Activated T-helper 17 cell treated with anti-CD3 and anti-CD28 coated beads, Interleukin-2, amount 50 U/mL, for 72 hours (primary cell): ENCODE measurements around the gene CKS1B. TPM values are rescaled to one million over a fixed set of nuclear protein-coding genes. Genes with fewer than 3 reads are reported as not detected.
A peak's percentile ranks its signal among the peaks of the same experiment; 100 is the strongest.

Experiments used
- ATAC-seq: fragments of 150-1000 bp; cut with Tn5 transposase; replicated peaks from 2 replicates; pipeline ENCODE4 v1.10.0; 2021; ENCODE audit warnings: mild to moderate bottlenecking, moderate library complexity
- H3K27ac Mint-ChIP-seq: one replicate; pipeline ENCODE4 v1.8.0; 2022; ENCODE audit warnings: mixed read lengths
- H3K27me3 Mint-ChIP-seq: one replicate; pipeline ENCODE4 v1.8.0; 2022; ENCODE audit warnings: mixed read lengths
- H3K36me3 Mint-ChIP-seq: one replicate; pipeline ENCODE4 v1.8.0; 2022; ENCODE audit warnings: low read depth, mild to moderate bottlenecking, mixed read lengths
- H3K4me1 Mint-ChIP-seq: one replicate; pipeline ENCODE4 v1.8.0; 2022; ENCODE audit warnings: mixed read lengths
- H3K4me3 Mint-ChIP-seq: one replicate; pipeline ENCODE4 v1.8.0; 2022; ENCODE audit warnings: mild to moderate bottlenecking, mixed read lengths
- H3K9me3 Mint-ChIP-seq: one replicate; pipeline ENCODE4 v1.8.0; 2022; ENCODE audit warnings: mixed read lengths
- total RNA-seq, 2 donors: library from RNA; stranded (reverse); gene quantifications; one replicate each; pipeline ENCODE4 v1.2.3, GENCODE V29; 2022

The CKS1B gene
- total RNA-seq, result 100 to 1,000 TPM; 162 to 188 TPM

DNA sequence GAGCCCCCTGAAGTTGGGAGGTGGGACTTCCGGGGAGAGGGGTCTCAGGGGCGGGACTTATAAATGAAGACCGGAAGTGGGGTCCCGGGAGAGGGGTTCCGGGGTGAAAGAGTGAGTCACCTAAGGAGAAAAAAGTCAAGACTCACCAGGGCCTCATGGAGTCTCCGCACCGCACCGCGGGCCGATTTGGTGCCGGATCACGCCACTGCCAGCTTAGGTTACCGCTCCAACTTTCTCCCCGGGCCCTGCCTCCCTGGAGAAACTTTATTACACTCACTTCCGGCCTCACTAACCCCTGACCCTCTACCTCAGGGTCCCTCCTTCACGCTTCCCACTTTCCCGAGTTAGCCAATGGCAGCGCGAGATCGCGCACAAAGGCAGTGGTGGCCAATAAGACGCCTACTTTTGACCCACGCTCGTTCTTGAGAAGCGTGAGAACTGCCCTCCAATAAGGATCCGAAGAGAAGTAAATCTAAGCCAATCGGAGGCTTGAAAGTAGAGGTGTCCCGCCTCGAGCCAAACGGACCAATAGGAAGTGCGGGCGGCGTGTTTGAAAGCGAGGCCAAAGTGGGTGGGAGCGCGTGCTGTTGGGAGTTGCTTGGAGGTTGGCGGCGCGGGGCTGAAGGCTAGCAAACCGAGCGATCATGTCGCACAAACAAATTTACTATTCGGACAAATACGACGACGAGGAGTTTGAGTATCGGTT is at the start of gene CKS1B:
Gene CKS1B, plus strand, starts transcription at position 580 of the 706 bp plus-strand sequence. Its CDS starts 65 bp downstream, at position 645.
- Mint-ChIP-seq H3K27me3 (no peaks in the 10 kb centered on the region), H3K27ac (no peak within 1 kb of the TSS), H3K9me3 (no peaks in the 10 kb centered on the region), H3K4me3 (no peak within 1 kb of the TSS), H3K4me1 (peaks cover 28% of the 10 kb centered on the region), H3K36me3 (peaks cover 52% of the 10 kb centered on the region)
- peak; percentile 86 for ATAC-seq

DNA sequence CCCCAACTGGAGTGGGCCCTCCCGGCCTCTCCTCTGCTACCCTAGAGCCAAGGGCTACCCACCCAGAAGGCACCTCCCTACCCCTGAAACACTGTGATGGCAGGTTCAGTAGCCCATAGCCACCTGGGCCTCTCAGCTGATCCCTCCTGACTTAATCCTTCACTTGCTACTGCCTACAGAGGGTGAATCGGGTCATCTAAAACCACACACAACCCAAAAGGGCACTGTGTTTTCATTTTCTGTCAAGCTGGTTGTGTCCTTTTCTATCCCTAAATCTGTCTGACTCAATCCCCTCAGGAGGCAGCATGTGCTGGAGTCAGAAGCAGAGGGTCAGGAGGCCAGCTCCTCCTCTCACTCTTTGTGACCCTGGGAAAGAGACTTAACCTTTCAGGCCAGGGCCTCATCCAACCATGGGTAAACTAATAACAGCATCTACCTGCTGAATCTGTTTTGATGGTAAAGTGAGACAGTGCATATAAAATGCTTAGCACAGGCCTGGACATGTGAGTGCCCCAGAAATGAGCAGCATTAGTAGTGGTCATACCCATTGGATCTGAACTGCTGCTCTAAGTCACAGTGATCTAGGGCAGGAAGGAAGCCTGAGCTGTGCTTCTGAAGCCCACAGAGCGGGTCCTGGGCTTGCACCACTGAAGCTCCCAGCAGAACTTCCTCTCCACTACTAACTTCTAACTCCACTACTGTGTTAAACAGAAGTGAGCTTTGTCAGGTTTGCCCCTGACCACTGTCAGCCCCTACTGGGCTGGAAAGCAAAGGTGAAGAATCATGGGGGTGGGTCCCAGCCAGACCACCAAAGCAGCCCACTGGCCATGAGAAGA is 48.9 kb upstream of the CKS1B start:
- Mint-ChIP-seq H3K36me3 (peaks cover 89% of the 10 kb centered on the region), H3K27ac (peak overlapping the region; percentile 84), H3K9me3 (no peaks in the 10 kb centered on the region), H3K4me3 (peak overlapping the region; percentile 19), H3K4me1 (peaks cover 19% of the 10 kb centered on the region), H3K27me3 (no peaks in the 10 kb centered on the region)
- peak; percentile 52 for ATAC-seq

DNA sequence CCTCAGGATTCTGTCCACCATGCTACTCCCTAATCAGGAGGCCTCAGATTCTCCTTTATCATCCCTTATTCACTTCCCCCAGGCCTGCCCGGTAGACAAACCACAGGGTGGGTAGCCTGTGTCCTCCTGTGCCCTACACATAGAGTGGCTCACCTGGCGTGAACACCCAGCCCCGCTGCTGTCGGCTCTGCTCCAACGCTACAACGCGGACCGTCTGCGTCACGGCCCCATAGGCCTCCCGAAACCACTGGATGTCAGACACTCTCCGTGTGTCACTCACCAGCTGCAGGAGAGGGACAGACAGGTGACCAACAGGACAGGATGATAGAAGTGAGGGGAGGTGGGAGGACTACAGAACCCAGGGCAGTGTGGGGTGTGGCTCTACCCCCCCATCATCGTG is 48.3 kb upstream of the CKS1B start:
- Mint-ChIP-seq H3K27me3 (no peaks in the 10 kb centered on the region), H3K27ac (peak overlapping the region; percentile 84), H3K9me3 (no peaks in the 10 kb centered on the region), H3K4me1 (peaks cover 19% of the 10 kb centered on the region), H3K36me3 (peaks cover 89% of the 10 kb centered on the region), H3K4me3 (peak overlapping the region; percentile 19)
- no peak for ATAC-seq

DNA sequence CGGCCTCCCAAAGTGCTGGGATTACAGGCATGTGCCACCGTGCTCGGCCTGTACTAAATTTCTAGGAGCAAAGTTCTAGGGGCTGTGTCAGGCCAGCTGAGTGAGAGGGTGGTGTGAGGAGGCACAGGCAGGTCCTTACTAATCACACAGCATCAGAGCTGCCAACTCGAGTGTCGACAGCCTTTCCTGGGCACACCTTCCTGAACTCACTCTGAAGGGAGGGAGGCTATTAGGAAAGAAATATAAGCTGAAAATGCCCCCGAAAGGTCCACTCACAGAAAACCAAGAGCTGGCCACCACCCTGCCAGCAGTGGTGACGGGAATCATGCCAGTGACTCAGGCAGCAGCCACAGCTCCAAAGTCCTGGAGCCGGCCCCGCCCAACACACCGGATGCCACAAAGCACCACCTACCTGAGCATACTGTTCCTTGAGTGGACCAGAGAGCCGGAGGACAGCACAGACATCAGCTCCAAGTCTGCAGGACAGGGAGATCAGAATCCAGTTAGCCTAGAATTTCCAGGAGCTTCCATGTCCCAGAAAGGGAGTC is 42.5 kb upstream of the CKS1B start:
- Mint-ChIP-seq H3K27me3 (no peaks in the 10 kb centered on the region), H3K4me1 (peaks cover 15% of the 10 kb centered on the region), H3K27ac (no peak overlapping the region), H3K36me3 (peaks cover 67% of the 10 kb centered on the region), H3K9me3 (no peaks in the 10 kb centered on the region), H3K4me3 (no peak overlapping the region)
- no peak for ATAC-seq

DNA sequence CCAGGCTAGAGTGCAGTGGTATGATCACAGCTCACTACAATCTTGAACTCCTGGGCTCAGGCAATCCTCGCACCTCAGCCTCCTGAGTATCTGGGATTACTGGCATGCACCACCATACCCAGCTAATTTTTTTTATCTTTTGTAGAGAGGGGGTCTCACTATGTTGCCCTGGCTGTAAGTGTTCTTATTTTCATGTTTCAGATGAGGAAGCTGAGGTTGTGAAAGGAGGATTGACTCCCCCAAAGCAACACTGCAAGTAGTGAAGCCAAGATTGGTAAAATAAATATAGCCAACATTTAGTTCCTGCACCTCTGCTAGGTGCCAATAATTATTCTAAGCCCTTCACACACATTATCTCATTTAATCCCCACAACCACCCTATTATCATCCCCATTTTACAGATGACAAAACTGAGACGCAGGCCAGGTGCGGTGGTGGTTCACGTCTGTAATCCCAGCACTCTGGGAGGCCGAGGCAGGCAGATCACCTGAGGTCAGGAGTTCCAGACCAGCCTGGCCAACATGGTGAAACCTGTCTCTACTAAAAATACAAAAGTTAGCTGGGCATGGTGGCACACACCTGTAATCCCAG is 40.0 kb upstream of the CKS1B start:
- no peak for ATAC-seq
- Mint-ChIP-seq H3K27me3 (no peaks in the 10 kb centered on the region), H3K4me3 (peak overlapping the region; percentile 96), H3K9me3 (no peaks in the 10 kb centered on the region), H3K4me1 (peaks cover 21% of the 10 kb centered on the region), H3K27ac (peak overlapping the region; percentile 59), H3K36me3 (peaks cover 45% of the 10 kb centered on the region)

DNA sequence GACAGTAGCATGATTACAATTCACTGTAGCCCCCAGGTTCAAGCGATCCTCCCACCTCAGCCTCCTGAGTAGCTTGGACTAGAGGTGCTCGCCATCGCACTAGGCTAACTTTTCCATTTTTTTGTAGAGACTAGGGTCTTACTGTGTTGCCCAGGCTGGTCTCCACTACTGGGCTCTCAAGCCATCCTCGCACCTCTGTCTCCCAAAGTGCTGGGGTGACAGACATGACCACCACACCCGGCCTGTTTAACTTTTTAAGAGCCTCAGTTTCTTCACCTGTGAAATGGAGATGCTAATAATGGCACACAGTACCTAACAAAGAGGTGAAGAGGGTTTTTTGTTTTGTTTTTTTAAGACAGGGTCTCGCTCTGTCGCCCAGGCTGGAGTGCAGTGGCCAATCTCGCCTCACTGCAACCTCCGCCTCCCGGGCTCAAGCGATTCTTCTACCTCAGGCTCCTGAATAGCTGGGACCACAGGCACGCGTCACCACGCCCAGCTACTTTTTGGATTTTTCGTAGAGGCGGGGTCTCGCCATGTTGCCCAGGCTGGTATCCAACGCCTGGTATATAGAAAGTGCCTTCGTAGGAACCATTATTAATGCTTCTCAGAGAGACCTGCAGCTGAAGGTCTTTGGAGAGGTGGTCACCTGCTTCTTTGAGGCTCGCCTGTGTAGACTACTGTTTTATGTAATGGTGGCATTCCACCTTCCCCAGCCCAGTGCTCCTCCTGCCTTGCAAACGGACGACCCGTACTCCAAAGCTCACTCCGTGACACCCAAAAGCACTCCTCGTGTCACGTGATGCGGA is 38.5 kb upstream of the CKS1B start:
- peak; percentile 2 for ATAC-seq
- no peaks in the 10 kb centered on the region for H3K27me3 Mint-ChIP-seq
- peak overlapping the region; percentile 96 for H3K4me3 Mint-ChIP-seq
- no peaks in the 10 kb centered on the region for H3K9me3 Mint-ChIP-seq
- peaks cover 29% of the 10 kb centered on the region for H3K4me1 Mint-ChIP-seq
- peak overlapping the region; percentile 95 for H3K27ac Mint-ChIP-seq
- peaks cover 33% of the 10 kb centered on the region for H3K36me3 Mint-ChIP-seq

DNA sequence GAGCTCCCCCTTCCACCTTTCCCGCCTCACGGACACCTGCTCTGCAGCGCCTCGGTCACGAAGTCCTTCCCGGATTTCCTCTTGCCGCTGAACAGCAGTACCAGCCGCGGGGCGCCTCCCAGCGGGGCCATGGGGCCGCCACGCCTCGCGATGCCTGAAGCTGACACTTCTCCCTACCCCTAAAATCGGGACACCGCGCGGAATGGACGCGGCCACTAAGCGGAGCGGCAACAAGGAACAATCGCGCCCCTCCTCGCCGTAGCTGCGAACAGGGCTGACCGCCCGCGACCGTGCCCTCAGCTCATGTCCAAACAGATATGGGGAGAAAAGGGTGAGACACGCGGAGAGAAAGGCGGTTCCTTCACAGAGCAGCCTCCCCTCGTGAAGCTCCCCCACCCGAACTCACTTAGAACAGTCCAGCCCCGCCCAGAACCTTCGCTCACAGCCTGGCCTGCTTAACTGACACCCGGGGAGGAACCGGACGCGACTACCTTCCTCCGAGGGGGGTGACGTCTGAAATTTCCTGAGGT is 37.9 kb upstream of the CKS1B start, which contains the start of gene PMVK:
Gene PMVK, minus strand, starts transcription at position 165 of the 530 bp plus-strand sequence. Its CDS starts 34 bp downstream, at position 131.
- peak within 1 kb of the TSS; percentile 96 for H3K4me3 Mint-ChIP-seq
- H3K36me3 Mint-ChIP-seq, result peaks cover 26% of the 10 kb centered on the region
- no peaks in the 10 kb centered on the region for H3K27me3 Mint-ChIP-seq
- peaks cover 32% of the 10 kb centered on the region for H3K4me1 Mint-ChIP-seq
- H3K9me3 Mint-ChIP-seq, result no peaks in the 10 kb centered on the region
- peak; percentile 77 for ATAC-seq
- peak within 1 kb of the TSS; percentile 95 for H3K27ac Mint-ChIP-seq

DNA sequence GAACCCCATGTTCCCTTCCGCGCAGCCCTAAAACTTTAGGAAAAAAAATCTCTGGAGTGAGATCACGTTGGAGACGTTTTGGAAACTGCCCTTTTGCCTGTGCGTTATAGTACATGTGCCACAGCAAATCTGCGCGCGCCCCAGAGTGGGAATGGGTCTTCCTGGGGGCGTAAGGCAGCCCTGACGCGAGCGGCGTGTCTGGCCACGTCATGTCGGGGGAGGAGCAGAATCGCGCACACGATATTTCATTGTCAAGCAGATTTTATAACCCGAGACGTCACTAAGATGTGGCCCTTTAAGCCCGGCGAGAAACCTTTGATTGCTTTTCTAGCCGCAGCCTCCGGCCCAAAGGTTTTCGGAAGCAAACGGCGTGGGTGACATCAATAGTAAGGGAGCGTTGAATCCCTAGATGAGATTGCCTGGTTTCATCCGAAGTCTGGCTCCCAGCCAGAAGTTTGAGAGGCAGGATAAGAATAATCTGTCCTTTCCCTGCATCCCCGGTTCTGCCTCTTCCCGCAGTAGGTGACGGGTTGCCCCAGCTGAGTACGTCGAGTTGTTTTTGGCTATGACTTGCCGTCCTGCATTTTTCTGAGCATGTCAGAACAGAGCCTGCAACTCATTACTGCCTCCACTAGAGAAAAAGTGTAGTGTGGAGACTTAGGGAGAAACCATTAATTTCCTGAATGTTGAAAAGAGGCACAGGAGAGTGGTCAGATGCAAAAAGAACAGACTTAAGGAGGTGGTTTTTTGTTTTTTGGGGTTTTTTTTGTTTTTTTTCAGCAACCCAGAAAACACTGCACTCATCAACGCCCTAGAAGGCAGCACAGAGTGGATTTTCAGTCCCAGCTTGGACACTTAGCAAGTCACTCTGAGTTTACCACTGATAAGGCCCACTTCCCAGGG is 37.1 kb upstream of the CKS1B start:
- peak overlapping the region; percentile 96 for H3K4me3 Mint-ChIP-seq
- H3K4me1 Mint-ChIP-seq, result peaks cover 32% of the 10 kb centered on the region
- ATAC-seq, result peak; percentile 75
- peaks cover 19% of the 10 kb centered on the region for H3K36me3 Mint-ChIP-seq
- no peaks in the 10 kb centered on the region for H3K9me3 Mint-ChIP-seq
- peak overlapping the region; percentile 95 for H3K27ac Mint-ChIP-seq
- no peaks in the 10 kb centered on the region for H3K27me3 Mint-ChIP-seq

DNA sequence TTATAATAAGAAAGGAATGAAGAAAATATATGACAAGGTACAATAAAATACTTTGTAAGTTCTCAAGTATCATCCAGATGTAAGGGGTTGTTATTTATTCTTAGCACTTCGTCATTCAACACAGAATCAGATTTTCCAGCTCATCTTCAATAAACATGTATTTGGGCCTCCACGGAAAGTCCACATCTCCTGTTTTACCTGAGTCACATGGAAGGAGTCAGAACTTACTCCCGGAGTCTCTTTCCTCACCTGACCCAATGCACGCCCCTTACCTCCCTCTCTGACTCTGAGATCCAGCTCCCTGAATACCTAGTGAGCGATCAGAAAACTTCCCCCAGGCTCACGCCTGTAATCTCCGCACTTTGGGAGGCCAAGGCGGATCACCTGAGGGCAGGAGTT is 36.5 kb upstream of the CKS1B start:
- Mint-ChIP-seq H3K4me1 (peaks cover 32% of the 10 kb centered on the region), H3K9me3 (no peaks in the 10 kb centered on the region), H3K4me3 (peak overlapping the region; percentile 96), H3K27me3 (no peaks in the 10 kb centered on the region), H3K36me3 (peaks cover 17% of the 10 kb centered on the region), H3K27ac (peak overlapping the region; percentile 95)
- peak; percentile 3 for ATAC-seq

DNA sequence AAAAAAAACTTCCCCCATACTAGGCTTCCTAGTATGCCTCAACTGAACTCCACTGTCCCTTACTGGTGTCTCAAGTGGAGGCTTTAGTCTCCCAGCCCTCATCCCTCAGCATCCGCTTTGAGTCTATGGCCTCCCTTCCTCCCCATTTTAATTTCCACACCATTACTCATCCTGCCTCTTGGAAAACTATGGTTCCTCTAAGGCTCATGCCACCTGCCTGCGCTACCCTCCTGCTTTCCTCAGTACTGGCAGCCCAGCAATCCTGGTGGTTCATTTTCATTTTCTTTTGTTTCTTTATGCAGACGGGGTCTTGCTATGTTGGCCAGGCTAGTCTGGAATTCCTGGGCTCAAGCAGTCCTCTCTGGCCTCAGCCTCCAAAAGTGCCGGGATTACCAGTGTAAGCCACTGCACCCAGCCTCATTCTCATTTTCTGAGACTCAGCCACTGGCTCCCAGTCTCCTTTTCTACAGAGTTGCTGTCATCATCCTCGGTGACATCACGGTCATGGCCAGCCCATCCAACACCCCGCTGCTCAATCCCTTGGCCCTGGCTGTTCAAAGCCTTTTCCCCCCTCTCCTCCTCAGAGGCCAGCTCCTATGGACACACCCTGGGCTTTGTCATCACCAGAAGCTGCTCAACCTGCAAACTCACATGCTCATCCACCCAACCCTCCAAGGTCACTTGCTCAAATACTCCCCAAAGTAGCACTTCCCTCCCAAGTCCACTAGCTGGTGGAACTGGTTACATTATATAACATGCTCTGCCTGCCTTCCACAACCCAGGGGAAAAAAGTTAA is 35.7 kb upstream of the CKS1B start:
- Mint-ChIP-seq H3K4me3 (peak overlapping the region; percentile 96), H3K4me1 (peaks cover 37% of the 10 kb centered on the region), H3K36me3 (peaks cover 20% of the 10 kb centered on the region), H3K27ac (peak overlapping the region; percentile 95), H3K9me3 (no peaks in the 10 kb centered on the region), H3K27me3 (no peaks in the 10 kb centered on the region)
- ATAC-seq, result no peak

DNA sequence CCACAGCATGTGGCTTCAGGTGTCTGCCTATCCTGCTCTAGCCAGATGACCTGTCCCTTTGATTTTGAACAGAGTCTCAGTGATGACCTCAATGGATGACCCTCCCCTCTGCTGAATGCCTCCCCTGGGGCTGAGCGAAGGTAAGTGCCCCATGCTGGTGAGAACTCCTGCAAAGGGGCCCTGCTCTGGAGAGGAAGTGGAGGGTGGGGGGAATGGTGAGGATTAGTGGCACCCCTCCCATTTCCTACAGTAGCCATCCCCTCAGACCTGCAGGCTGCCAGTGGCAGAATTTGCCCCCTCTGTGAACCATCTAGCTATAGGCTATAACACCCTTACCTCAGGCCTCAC is 34.3 kb upstream of the CKS1B start:
- Mint-ChIP-seq H3K4me3 (peak overlapping the region; percentile 76), H3K9me3 (no peaks in the 10 kb centered on the region)

DNA sequence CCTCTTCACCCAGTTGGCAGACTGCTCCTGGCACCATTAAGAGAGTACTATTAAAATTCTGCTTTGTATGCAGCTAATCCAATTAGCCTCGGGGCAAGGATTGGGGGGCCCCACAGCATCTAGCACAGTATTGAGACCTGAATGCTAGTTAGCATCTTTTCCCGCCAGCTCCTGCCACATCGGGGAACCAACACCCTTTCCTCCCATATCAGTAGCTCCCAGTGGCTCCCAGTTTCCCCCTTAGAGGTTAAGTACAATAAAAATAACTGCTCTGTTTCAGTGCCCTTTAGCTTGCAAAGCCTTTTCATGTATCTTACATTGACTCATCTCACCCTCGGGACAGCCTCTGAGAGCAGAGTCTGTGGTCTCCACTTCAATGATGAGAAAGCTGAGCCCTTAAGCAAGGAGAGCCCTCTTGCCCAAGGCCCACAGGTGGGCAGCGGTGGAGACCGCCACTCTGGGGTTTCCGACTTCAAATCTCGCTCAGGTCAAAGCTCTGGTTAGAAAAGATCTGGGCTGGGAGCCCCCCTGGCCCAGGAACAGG is 33.8 kb upstream of the CKS1B start:
- Mint-ChIP-seq H3K36me3 (peaks cover 23% of the 10 kb centered on the region), H3K4me3 (peak overlapping the region; percentile 76), H3K4me1 (peaks cover 43% of the 10 kb centered on the region), H3K27ac (peak overlapping the region; percentile 85), H3K9me3 (no peaks in the 10 kb centered on the region), H3K27me3 (no peaks in the 10 kb centered on the region)
- ATAC-seq, result peak; percentile 24

More for the DNA sequence above, 34.3 kb upstream of the CKS1B start:
- no peaks in the 10 kb centered on the region for H3K27me3 Mint-ChIP-seq
- ATAC-seq, result no peak
- H3K27ac Mint-ChIP-seq, result peak overlapping the region; percentile 85
- H3K36me3 Mint-ChIP-seq, result peaks cover 19% of the 10 kb centered on the region
- H3K4me1 Mint-ChIP-seq, result peaks cover 43% of the 10 kb centered on the region
